Hematopoietic multipotent progenitor cell treated with erythropoietin and hydrocortisone succinate and interleukin-3 and kit ligand, for 8 days (in vitro differentiated cells): ENCODE results near the gene MGAT2.
"Not testable (repeated sequence)": the region's sequence is repeated elsewhere in the genome, so short reads cannot be mapped to it uniquely, and the experiment has no call there.

ENCODE experiments used
- DNase-seq: peaks from one replicate; pipeline ENCODE4 v3.0.0-alpha.2; 2015

MGAT2 gene

DNA sequence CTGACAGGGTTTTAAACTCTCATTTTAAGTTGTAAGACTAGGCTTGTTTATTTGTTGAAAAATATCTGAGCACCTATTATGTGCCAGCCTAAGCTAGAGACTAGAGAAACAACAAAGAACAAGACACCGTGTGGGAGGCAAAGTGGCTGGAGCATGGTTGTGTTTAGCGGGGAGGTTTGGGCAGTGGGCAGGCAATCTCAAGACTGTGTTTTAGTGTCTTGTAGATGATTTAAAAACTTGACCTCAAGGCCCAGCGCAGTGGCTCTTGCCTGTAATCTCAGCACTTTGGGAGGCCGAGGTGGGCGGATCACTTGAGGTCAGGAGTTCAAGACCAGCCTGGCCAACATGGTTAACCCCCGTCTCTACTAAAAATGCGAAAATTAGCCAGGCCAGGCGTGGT lies 7.9 kb upstream of the MGAT2 start:
- DNase-seq: no peak

GRCh38 chr14:49614196-49614595 lies 6.4 kb upstream of the MGAT2 start:
- DNase-seq: peak; percentile 83

GRCh38 chr14:49615776-49616175 lies 4.8 kb upstream of the MGAT2 start:
- DNase-seq: peak; percentile 78

DNA sequence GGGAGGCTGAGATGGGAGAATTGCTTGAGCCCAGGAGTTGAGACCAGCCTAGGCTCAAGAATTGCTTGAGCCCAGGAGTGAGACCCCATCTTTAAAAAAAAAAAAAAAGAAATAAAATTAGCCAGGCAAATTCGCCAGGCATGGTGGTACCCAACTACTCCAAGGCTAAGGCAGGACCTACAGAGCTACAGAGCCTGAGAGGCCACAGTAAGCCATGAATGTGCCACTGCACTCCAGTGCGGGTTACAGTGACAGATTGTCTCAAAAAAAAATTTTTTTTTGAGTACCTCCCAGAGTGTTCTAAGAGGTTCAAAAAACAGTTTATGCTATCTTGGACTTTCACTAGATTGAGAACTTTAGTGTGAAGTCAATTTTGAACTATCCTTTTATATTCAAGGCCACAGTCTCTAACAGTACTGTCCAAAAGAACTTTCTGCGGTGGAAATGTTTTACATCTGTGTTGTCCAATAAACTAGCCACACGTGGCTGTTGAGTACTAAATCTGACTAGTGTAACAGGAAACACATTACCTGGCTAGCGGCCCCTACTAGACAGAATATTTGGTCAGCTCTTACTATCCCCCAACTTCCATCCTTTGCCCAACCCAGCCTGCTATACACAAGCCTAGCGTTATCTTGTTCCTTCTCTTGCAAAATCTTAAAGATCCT lies 2.6 kb upstream of the MGAT2 start:
- DNase-seq: no peak

DNA sequence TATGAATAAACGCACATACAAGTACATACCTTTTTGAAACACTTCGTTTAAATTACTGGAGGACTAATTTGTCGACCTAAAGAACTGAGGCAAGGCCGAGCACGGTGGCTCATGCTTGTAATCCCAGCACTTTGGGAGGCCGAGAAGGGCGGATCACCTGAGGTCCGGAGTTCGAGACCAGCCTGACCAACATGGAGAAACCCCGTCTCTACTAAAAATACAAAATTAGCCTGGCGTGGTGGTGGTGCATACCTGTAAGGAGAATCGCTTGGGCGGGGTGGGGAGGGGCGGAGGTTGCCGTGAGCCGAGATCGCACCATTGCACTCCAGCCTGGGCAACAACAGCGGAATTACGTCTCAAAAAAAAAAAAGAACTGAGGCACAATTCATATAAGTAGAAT lies 1.3 kb upstream of the MGAT2 start:
- not testable (repeated sequence) for DNase-seq

DNA sequence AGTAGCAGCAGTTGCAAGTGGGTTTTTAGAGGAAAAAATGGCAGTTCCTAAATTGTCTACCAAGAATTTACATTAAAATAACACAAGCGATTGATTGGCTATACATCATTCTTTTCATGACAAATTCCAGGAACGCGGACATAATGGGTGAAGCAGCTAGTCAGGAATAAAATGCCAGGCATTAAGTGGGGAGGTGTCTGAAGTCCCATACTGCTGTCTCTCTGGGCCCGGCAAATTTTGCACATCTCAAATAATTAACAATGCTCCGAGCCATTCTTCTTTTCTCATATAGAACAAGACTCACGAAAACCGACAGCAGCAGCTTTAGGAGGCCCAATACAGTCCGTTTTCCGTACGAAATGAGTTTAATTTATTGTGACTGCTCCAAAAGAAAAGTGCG lies 869 bp upstream of the MGAT2 start:
- DNase-seq: no peak

DNA sequence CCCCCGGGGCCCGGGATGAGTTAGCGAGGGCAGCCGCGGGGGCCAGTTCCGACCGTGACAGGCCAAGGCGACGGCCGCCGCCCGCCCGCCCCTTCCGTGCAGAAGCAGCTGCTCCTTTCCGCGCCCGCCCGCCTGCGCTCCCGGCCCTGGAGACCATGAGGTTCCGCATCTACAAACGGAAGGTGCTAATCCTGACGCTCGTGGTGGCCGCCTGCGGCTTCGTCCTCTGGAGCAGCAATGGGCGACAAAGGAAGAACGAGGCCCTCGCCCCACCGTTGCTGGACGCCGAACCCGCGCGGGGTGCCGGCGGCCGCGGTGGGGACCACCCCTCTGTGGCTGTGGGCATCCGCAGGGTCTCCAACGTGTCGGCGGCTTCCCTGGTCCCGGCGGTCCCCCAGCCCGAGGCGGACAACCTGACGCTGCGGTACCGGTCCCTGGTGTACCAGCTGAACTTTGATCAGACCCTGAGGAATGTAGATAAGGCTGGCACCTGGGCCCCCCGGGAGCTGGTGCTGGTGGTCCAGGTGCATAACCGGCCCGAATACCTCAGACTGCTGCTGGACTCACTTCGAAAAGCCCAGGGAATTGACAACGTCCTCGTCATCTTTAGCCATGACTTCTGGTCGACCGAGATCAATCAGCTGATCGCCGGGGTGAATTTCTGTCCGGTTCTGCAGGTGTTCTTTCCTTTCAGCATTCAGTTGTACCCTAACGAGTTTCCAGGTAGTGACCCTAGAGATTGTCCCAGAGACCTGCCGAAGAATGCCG lies 699 bp downstream of the MGAT2 start:
- peak; percentile 53 for DNase-seq

DNA sequence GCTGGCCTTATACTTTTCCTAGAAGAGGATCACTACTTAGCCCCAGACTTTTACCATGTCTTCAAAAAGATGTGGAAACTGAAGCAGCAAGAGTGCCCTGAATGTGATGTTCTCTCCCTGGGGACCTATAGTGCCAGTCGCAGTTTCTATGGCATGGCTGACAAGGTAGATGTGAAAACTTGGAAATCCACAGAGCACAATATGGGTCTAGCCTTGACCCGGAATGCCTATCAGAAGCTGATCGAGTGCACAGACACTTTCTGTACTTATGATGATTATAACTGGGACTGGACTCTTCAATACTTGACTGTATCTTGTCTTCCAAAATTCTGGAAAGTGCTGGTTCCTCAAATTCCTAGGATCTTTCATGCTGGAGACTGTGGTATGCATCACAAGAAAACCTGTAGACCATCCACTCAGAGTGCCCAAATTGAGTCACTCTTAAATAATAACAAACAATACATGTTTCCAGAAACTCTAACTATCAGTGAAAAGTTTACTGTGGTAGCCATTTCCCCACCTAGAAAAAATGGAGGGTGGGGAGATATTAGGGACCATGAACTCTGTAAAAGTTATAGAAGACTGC lies 1.5 kb downstream of the MGAT2 start:
- no peak for DNase-seq

DNA sequence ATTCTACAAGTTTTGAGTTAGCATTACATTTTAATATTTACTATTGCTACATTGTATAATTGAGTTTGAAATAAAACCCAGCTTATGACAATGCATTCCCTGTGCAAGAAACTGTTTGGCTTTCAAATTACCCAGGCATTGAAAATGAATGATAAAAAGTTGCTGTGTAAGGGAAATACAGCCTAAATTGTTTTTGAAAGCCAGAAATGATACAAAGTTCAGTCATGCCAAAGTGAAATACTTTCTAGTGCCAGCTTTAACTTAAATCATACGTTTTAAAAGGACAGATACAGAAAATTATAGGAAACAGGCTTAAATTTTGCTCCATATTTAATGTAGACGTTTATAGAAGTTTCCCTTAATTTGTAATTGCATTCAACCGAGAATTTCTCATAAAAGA lies 2.8 kb downstream of the MGAT2 start:
- DNase-seq: no peak

DNA sequence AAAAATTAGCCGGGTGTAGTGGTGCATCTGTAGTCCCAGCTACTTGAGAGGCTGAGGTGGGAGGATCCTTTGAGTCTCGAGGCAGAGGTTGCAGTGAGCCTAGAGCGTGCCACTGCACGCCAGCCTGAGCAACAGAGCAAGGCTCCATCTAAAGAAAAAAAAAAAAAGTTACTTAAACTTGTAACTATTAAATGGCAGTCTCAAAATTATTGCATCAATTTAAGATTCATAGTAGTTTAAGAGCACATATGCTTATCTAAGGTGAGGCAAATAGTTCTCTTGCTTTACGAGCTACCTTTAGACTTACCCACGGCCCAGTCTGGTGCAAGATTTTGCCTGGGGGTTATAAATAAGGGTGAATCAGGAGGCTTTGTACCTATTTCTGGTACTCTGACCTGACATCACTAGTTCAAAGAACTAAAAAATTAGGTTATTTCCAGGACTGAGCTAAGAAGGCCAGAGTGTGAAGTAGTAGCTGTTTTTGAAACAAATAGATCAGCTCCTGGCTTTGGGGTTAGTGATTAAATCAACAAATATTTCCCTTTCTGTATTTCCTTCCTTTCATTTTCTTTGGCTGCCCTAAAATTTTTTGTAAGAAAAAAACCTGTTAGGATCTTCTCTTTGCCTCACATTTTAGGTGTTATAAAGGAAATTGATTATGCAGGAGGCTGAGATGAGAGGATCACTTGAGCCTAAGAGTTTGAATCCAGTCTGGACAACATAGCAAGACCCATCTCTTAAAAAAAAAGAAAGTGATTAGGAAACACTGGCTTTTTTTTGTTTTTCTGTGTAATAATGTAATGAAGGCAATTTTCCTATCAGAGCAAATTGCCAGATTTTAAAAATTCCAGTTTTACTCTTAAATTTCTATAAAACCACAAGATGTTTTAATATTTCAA lies 3.6 kb downstream of the MGAT2 start:
- no peak for DNase-seq

- peak; percentile 92 for DNase-seq
Measured at GRCh38 chr14:49633640-49634546, 13.3 kb downstream of the MGAT2 start.

DNA sequence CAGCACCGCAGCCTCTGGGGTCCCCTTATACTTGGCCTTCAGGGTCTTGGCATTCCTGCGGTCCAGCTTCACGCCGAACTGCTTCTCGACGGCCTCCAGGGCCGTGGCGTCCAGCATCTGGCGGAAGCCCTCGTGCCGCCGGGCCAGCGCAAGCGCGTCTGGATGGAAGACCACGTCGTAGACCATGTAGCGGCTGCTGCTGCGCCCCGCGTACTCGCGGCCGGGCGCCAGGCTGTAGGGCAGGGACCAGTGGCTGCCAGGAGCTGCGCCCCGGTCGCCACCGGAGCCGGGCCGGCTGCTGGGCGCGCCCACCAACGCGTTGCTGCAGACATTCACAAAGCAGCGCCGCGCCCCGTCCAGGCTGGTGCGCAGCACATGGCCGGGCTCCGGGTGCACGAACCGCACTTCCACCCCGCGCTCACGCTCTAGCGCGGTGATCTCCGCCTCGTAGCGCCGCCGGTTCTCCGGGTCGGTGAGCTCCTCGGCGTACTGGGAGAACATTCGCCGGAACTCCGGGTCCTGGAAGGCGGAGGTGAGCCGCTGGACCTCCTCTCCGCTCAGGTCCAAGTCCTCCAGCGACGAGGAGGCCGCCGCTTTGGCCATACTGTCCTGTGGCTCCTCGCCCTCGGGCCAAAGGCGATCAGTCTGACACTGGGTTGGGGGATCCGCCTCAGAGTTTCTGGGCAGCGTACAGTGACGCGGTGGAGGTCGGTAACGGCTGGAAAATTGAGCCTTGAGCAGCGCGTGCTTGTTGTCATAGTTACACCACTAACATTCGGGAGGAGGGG lies 14.1 kb downstream of the MGAT2 start, which contains the start of gene DNAAF2:
Gene DNAAF2 (minus strand): TSS at position 698 of the 788 bp plus-strand sequence. CDS start 95 bp downstream, at position 603.
- DNase-seq: peak; percentile 79

- DNase-seq: no peak
Measured at GRCh38 chr14:49636866-49637265, 16.3 kb downstream of the MGAT2 start.

DNA sequence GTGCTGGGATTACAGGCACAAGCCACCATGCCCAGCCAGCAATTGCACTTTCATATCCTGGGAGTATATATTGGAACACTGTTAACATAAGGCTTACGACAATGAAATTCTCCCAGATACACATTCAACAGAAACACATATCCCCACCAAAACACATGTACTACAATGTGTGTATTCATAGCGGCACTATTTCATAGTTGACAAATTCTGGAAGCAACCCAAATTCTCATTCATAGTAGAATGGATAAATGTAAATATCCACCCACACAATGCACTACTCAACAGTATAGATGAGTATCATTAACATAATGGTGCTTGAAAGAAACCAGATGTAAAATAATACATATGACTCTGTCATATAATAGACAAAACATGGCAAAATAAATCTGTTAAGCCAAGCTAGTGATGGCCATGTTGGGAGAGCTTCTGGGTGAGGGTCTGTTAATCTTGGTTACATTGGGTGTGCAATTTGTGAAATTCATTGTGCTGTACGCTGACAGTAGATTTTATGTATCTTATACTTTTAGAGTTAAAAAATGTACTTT lies 17.0 kb downstream of the MGAT2 start:
- no peak for DNase-seq

GRCh38 chr14:49640540-49641417 lies 20.2 kb downstream of the MGAT2 start:
- DNase-seq: no peak

- DNase-seq: no peak
Measured at GRCh38 chr14:49641697-49642129, 21.1 kb downstream of the MGAT2 start.

GRCh38 chr14:49642163-49642562 lies 21.6 kb downstream of the MGAT2 start:
- no peak for DNase-seq

DNA sequence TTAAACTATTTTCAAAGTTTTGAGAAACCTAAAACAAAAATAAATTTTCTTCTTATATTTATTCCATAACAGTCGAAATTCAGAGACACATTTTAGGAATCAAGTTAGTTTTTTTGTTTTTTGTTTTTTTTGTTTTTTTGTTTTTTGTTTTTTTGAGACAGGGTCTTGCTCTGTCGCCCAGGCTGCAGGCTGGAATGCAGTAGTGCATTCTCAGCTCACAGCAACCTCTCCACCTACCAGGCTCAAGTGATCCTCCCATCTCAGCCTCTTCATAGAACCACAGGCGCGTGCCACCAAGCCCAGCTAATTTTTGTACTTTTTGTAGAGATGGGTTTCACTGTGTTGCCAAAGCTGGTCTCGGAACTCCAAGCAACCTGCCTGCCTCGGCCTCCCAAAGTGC lies 32.9 kb downstream of the MGAT2 start:
- no peak for DNase-seq

DNA sequence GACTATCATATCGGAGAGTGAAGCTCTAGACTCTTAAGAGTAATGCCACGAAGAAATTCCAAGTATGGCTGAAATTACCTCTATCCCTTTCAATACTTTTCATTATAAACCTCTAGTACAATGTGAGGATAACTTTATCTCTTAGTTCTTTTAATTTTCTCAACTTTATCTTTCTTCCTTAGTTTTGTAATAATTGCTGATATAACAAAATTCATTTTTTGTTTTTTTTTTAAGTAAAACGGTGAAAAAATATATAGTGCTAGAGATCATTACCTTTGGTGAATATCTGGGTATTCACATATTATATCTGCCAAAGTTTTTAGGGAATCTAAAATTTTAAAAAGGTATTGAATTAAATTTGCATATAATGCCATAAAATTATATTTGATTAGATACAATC lies 33.9 kb downstream of the MGAT2 start:
- DNase-seq: no peak

DNA sequence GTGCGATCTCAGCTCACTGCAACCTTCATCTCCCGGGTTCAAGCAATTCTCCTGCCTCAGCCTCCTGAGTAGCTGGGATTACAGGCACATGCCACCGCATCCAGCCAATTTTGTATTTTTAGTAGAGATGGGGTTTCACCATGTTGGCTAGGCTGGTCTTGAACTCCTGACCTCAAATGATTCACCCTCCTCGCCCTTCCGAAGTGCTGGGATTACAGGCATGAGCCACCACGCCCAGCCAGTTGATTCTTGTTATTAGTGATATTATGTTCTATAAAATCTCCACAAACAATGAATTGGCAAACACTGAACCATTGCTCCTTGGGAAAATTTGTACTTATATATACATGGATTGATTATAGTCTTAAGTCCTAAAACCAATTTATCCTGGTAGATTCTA lies 36.9 kb downstream of the MGAT2 start:
- not testable (repeated sequence) for DNase-seq
